Measurements from ENCODE around the gene KRTAP20-2.

The KRTAP20-2 gene

GRCh38 chr21:30634906-30635305, at the start of gene KRTAP20-2:
Gene KRTAP20-2 (plus strand): TSS chr21:30635206. CDS start chr21:30635264, 58 bp downstream.
- in situ Hi-C loops (cut with HindIII; ENCODE audit: low pct_ligation_motif_present, low pct_unique_long_range_greater_than_20kb, low sequenced_read_pairs), result no loop called here
- no peak for DNase-seq

- DNase-seq, result no peak
- in situ Hi-C loops (cut with HindIII; ENCODE audit: low pct_ligation_motif_present, low pct_unique_long_range_greater_than_20kb, low sequenced_read_pairs), result no loop called here
Observed at GRCh38 chr21:30590297-30590696, 44.7 kb upstream of the KRTAP20-2 start, which contains the start of gene KRTAP22-2. Gene KRTAP22-2 (minus strand): TSS chr21:30590397.

- in situ Hi-C loops (cut with HindIII; ENCODE audit: low pct_ligation_motif_present, low pct_unique_long_range_greater_than_20kb, low sequenced_read_pairs), result no loop called here
- no peak for DNase-seq
Observed at GRCh38 chr21:30592140-30592539, 42.9 kb upstream of the KRTAP20-2 start, which contains the start of gene KRTAP6-3. Gene KRTAP6-3 (plus strand): TSS chr21:30592440. CDS start chr21:30592446, 6 bp downstream.

- DNase-seq, result no peak
- in situ Hi-C loops (cut with HindIII; ENCODE audit: low pct_ligation_motif_present, low pct_unique_long_range_greater_than_20kb, low sequenced_read_pairs), result no loop called here
Observed at GRCh38 chr21:30598802-30599201, 36.2 kb upstream of the KRTAP20-2 start, which contains the start of gene KRTAP6-2. Gene KRTAP6-2 (minus strand): TSS chr21:30598902. CDS start chr21:30598874, 28 bp downstream.

DNA sequence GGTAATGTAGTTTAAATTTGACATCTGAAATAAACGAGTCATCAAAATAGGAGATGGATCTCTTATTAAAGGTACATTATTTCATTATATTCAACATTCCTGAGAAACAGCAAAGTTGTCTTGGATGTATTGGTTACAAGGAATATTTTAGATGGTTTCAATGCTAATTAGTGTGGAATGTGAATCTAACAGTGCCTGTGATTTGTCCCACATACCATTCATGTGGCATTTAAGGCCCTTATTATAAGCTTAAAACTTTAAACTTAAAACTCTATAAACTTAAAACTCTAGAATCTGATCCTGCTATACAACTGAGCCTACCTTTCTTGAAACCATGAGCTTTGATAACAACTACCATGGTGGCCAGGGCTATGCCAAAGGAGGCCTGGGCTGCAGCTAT, 34.2 kb upstream of the KRTAP20-2 start, which contains the start of gene KRTAP22-1:
Gene KRTAP22-1, plus strand, starts transcription at position 301 of the 400 bp plus-strand sequence.
- no peak for DNase-seq
- in situ Hi-C loops (cut with HindIII; ENCODE audit: low pct_ligation_motif_present, low pct_unique_long_range_greater_than_20kb, low sequenced_read_pairs), result no loop called here

DNA sequence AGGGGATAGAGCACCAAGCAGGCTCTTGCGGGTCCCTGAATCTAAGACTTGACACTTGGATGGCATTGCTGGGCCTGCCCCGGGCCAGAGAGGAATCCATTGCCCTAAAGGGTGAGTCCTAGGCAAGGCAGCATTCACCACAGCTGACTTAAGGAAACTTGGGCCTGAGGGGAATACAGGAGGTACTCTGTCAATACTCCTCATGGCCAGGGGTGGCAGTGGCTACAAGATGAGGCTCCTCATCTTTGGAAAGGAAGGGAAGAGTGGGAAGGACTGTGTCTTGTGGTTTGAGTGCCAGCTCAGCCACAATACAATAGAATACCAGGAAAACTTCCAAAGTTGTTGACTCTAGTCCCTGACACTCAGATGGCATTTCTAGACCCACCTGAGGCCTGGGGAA, 29.0 kb upstream of the KRTAP20-2 start:
- DNase-seq, result no peak
- in situ Hi-C loops (cut with HindIII; ENCODE audit: low pct_ligation_motif_present, low pct_unique_long_range_greater_than_20kb, low sequenced_read_pairs), result no loop called here

GRCh38 chr21:30612132-30612531, 22.9 kb upstream of the KRTAP20-2 start:
- DNase-seq, result no peak
- in situ Hi-C loops (cut with HindIII; ENCODE audit: low pct_ligation_motif_present, low pct_unique_long_range_greater_than_20kb, low sequenced_read_pairs), result no loop called here

GRCh38 chr21:30613836-30614235, 21.2 kb upstream of the KRTAP20-2 start, which contains the start of gene KRTAP6-1:
Gene KRTAP6-1 (minus strand): TSS chr21:30613930. CDS start chr21:30613904, 26 bp downstream.
- DNase-seq, result no peak
- in situ Hi-C loops (cut with HindIII; ENCODE audit: low pct_ligation_motif_present, low pct_unique_long_range_greater_than_20kb, low sequenced_read_pairs), result no loop called here

- DNase-seq, result no peak
- in situ Hi-C loops (cut with HindIII; ENCODE audit: low pct_ligation_motif_present, low pct_unique_long_range_greater_than_20kb, low sequenced_read_pairs), result no loop called here
Observed at GRCh38 chr21:30615199-30615598, 19.8 kb upstream of the KRTAP20-2 start.

DNA sequence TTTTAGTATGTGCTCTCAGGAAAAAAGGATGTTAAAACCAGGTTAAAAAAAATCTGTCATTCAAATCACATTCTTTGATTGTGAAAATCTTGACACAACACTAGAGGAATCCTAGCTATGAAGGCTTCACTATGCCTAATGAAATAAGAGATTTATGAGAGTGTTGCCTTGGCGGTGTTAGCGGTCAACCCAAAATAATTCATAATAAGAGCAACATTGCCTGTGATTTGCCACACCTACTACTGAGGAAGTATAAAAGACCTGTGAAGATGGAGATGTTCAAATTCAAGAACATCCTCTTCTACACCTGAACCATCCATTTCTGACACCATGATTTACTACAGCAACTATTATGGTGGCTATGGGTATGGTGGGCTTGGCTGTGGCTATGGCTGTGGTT, 18.9 kb upstream of the KRTAP20-2 start, which contains the start of gene KRTAP20-1:
Gene KRTAP20-1, plus strand, starts transcription at position 301 of the 400 bp plus-strand sequence. Its CDS starts 30 bp downstream, at position 331.
- DNase-seq, result no peak
- in situ Hi-C loops (cut with HindIII; ENCODE audit: low pct_ligation_motif_present, low pct_unique_long_range_greater_than_20kb, low sequenced_read_pairs), result no loop called here

GRCh38 chr21:30620080-30620479, 14.9 kb upstream of the KRTAP20-2 start:
- DNase-seq, result no peak
- in situ Hi-C loops (cut with HindIII; ENCODE audit: low pct_ligation_motif_present, low pct_unique_long_range_greater_than_20kb, low sequenced_read_pairs), result no loop called here

DNA sequence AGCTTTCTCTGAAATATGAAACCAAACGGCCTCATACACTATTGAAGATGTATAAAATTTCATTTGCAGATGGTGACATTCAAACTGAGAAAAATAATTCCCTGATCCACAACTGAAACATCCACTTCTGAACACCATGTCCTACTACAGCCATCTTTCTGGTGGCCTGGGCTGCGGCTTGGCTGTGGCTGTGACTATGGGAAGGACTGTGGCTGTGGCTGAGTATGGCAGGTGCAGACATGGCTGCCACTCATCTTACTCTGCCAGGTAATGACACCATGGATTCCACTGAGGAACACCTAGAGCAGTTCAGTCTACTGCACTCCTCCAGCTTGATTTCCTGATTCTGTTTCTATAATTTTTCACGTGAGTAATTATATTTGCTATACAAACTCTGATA, 14.5 kb upstream of the KRTAP20-2 start, which contains the start of gene KRTAP20-4:
Gene KRTAP20-4, plus strand, starts transcription at position 106 of the 400 bp plus-strand sequence.
- no peak for DNase-seq
- in situ Hi-C loops (cut with HindIII; ENCODE audit: low pct_ligation_motif_present, low pct_unique_long_range_greater_than_20kb, low sequenced_read_pairs), result no loop called here

DNA sequence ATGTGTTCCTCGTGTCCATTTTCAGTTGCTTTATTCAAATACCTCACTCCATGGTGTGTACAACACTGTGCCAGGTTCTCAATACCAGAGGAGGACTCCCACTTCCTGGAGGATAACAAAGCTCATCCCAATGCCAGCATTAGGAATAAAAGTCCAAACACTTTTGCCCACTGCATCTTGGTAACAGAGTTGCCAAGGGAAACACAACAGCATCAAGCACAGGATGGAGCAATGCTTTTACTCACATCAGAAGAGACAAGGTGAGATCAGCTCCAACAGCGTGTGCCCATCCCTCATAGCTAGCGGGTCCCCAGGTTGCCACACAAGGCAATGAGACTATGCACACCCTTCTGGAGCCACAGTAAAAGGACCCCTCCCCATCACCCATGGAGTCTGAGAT, 11.6 kb upstream of the KRTAP20-2 start:
- in situ Hi-C loops (cut with HindIII; ENCODE audit: low pct_ligation_motif_present, low pct_unique_long_range_greater_than_20kb, low sequenced_read_pairs), result no loop called here
- DNase-seq, result no peak

GRCh38 chr21:30625449-30626165, 9.4 kb upstream of the KRTAP20-2 start:
- no peak for DNase-seq
- in situ Hi-C loops (cut with HindIII; ENCODE audit: low pct_ligation_motif_present, low pct_unique_long_range_greater_than_20kb, low sequenced_read_pairs), result no loop called here

GRCh38 chr21:30628109-30628508, 6.9 kb upstream of the KRTAP20-2 start:
- DNase-seq, result no peak
- in situ Hi-C loops (cut with HindIII; ENCODE audit: low pct_ligation_motif_present, low pct_unique_long_range_greater_than_20kb, low sequenced_read_pairs), result no loop called here

GRCh38 chr21:30629200-30629599, 5.8 kb upstream of the KRTAP20-2 start:
- in situ Hi-C loops (cut with HindIII; ENCODE audit: low pct_ligation_motif_present, low pct_unique_long_range_greater_than_20kb, low sequenced_read_pairs), result no loop called here
- DNase-seq, result no peak

DNA sequence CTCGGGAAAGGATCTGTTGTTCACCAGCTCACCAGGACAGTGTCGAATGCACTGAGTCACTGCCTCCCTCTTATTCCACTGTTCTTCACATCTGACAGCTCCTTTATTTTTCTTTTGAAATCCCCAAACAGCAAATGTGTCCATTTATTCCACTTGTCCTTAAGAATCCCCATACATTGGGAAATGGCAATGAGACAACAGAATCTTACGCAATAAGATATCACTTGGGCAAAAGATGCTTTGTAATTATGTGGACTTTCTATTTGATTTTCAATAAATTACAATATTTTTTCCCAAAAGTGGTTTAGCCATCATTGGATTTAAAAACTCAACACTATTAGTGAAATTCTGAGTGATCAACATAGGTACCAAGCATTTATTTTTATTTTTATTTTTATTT, 3.7 kb downstream of the KRTAP20-2 start:
- no peak for DNase-seq
- in situ Hi-C loops (cut with HindIII; ENCODE audit: low pct_ligation_motif_present, low pct_unique_long_range_greater_than_20kb, low sequenced_read_pairs), result no loop called here

- in situ Hi-C loops (cut with HindIII; ENCODE audit: low pct_ligation_motif_present, low pct_unique_long_range_greater_than_20kb, low sequenced_read_pairs), result no loop called here
Observed at GRCh38 chr21:30642564-30642963, 7.6 kb downstream of the KRTAP20-2 start, which contains the start of gene KRTAP20-3. Gene KRTAP20-3 (plus strand): TSS chr21:30642864.

DNA sequence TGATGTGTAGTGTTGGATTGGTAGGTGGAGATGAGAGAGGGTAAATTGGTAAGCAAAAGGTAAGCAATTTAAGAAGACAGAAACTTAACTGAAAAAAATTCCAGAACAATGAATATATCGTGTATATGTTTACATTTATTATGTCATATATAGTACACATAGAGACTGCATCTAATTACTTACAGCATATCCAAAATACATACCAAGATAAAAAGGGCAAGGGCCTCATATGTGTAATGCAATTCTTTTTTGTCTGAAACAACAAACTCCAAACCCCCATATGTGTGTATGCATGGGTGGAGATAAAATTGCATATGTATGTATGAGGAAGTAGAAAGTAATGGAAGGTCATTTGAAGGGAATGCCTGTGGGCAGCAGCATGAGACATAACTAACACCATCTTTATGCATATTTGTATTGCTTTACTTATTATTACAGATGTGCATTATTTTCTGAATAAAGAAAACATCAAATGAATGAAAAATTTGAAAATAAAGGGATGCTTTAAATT, 12.0 kb downstream of the KRTAP20-2 start:
- in situ Hi-C loops (cut with HindIII; ENCODE audit: low pct_ligation_motif_present, low pct_unique_long_range_greater_than_20kb, low sequenced_read_pairs), result no loop called here
- no peak for DNase-seq

More at GRCh38 chr21:30642564-30642963, 7.6 kb downstream of the KRTAP20-2 start, which contains the start of gene KRTAP20-3:
- no peak for DNase-seq

All from ACHN (cell line).